ENCODE data around the gene EMC10. TPM values are rescaled to one million over a fixed set of nuclear protein-coding genes. Genes with fewer than 3 reads are reported as not detected.
"Not testable (repeated sequence)": the region's sequence is repeated elsewhere in the genome, so short reads cannot be mapped to it uniquely, and the experiment has no call there.

The EMC10 gene
- total RNA-seq, 1 donor from 2014 or later = 66.9 TPM

GRCh38 chr19:50473336-50473735 lies 3.0 kb upstream of the EMC10 start:
- DNase-seq (ENCODE audit: low spot score); intact Hi-C loops (cut with DNase I); ATAC-seq: not testable (repeated sequence)

- ATAC-seq (no peak), DNase-seq (ENCODE audit: low spot score) (no peak)
- intact Hi-C loops (cut with DNase I) = no loop called here
Measured at GRCh38 chr19:50475101-50475568, 1.2 kb upstream of the EMC10 start.

- intact Hi-C loops (cut with DNase I) = no loop called here
- ATAC-seq (no peak), DNase-seq (ENCODE audit: low spot score) (no peak)
Measured at GRCh38 chr19:50475736-50476223, 527 bp upstream of the EMC10 start.

- no peak for ATAC-seq
- intact Hi-C loops (cut with DNase I) = no loop called here
- no peak for DNase-seq (ENCODE audit: low spot score)
Measured at GRCh38 chr19:50476907-50477238, 566 bp downstream of the EMC10 start.

- no peak for ATAC-seq
- DNase-seq (ENCODE audit: low spot score) = no peak
- intact Hi-C loops (cut with DNase I) = no loop called here
Measured at GRCh38 chr19:50477751-50478515, 1.6 kb downstream of the EMC10 start.

GRCh38 chr19:50478901-50479715 lies 2.8 kb downstream of the EMC10 start:
- DNase-seq (ENCODE audit: low spot score) = no peak
- no peak for ATAC-seq
- intact Hi-C loops (cut with DNase I) = no loop called here

- intact Hi-C loops (cut with DNase I) = no loop called here
- no peak for ATAC-seq
- DNase-seq (ENCODE audit: low spot score) = no peak
Measured at GRCh38 chr19:50479761-50480251, 3.5 kb downstream of the EMC10 start.

GRCh38 chr19:50480281-50481111 lies 4.2 kb downstream of the EMC10 start:
- ATAC-seq = no peak
- intact Hi-C loops (cut with DNase I) = no loop called here
- DNase-seq (ENCODE audit: low spot score) = no peak

- intact Hi-C loops (cut with DNase I) = no loop called here
Measured at GRCh38 chr19:50481351-50482149, 5.2 kb downstream of the EMC10 start.

GRCh38 chr19:50482271-50482855 lies 6.1 kb downstream of the EMC10 start:
- ATAC-seq (no peak), DNase-seq (ENCODE audit: low spot score) (no peak)

More at GRCh38 chr19:50481351-50482149, 5.2 kb downstream of the EMC10 start:
- no peak for ATAC-seq
- no peak for DNase-seq (ENCODE audit: low spot score)

GRCh38 chr19:50482916-50483315 lies 6.6 kb downstream of the EMC10 start:
- ATAC-seq (no peak), DNase-seq (ENCODE audit: low spot score) (no peak)
- intact Hi-C loops (cut with DNase I) = no loop called here

More at GRCh38 chr19:50482271-50482855, 6.1 kb downstream of the EMC10 start:
- intact Hi-C loops (cut with DNase I) = no loop called here

- ATAC-seq (no peak), DNase-seq (ENCODE audit: low spot score) (no peak)
- intact Hi-C loops (cut with DNase I) = no loop called here
Measured at GRCh38 chr19:50485284-50485955, 9.1 kb downstream of the EMC10 start.

GRCh38 chr19:50486823-50487515 lies 10.7 kb downstream of the EMC10 start:
- ATAC-seq (no peak), DNase-seq (ENCODE audit: low spot score) (no peak)
- intact Hi-C loops (cut with DNase I) = no loop called here

- intact Hi-C loops (cut with DNase I) = no loop called here
- ATAC-seq (no peak), DNase-seq (ENCODE audit: low spot score) (no peak)
Measured at GRCh38 chr19:50488389-50489194, 12.3 kb downstream of the EMC10 start.

- no peak for ATAC-seq
- intact Hi-C loops (cut with DNase I) = no loop called here
- no peak for DNase-seq (ENCODE audit: low spot score)
Measured at GRCh38 chr19:50489461-50490011, 13.2 kb downstream of the EMC10 start.

GRCh38 chr19:50490411-50490811 lies 14.1 kb downstream of the EMC10 start:
- ATAC-seq = no peak
- intact Hi-C loops (cut with DNase I) = no loop called here
- no peak for DNase-seq (ENCODE audit: low spot score)
